C4-2B (cell line): Measurements from ENCODE around the gene CYBB.

ENCODE experiments used
- CTCF ChIP-seq: fragments of 450-650 bp; conservative IDR thresholded peaks from 2 replicates; pipeline ENCODE4 v1.5.1; 2017; ENCODE audit warnings: mild to moderate bottlenecking
- ZFX ChIP-seq: fragments of 450-650 bp; IDR thresholded peaks from 2 replicates; pipeline ENCODE4 v1.6.1; 2017

DNA sequence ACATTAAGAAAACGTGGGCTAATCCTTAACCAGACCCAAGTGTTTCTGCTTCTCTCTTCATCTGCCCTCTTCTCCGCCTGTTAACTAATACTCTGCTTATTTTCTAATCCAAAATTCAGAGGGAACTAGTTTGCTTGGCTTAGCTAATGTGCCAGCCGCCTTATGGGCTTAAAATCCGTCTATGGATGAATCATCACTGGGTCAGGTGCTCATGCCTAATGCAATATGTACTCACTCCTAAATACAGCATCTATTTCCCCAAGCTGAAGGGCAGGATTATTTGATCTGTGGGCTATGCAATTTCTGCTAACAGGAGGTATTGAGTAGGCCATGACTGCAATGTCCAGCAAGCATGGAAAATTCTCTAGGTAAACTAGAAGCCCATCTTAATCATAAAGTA, 55.1 kb downstream of the CYBB start:
- no peak for TF ChIP-seq CTCF
- TF ChIP-seq ZFX, result no peak
